Calu3 (cell line): ENCODE data around the gene TFF3. TPM values are rescaled to one million over a fixed set of nuclear protein-coding genes. Genes with fewer than 3 reads are reported as not detected.

Experiments
- BruUV-seq: library from RNA; stranded (reverse); fragments of 400-500 nt; replicated peaks from 2 replicates; lab custom pipeline; 2021; lab: Mats Ljungman, UMichigan
- CTCF ChIA-PET: fragments of 300-600 bp; sonication (Branson Sonifier 250); formaldehyde crosslinking; loops from one replicate; lab custom pipeline; 2022; ENCODE audit warnings: antibody characterized with exemption; lab: Charles Lee
- DNase-seq: peaks from one replicate; pipeline ENCODE4 v3.0.0; 2022
- H3K27ac Mint-ChIP-seq: one replicate; pipeline ENCODE4 v1.8.0; 2022; ENCODE audit warnings: mixed read lengths; ENCODE audit not compliant: unreplicated experiment
- H3K27me3 Mint-ChIP-seq: one replicate; pipeline ENCODE4 v1.8.0; 2022; ENCODE audit warnings: mixed read lengths; ENCODE audit not compliant: unreplicated experiment
- H3K36me3 Mint-ChIP-seq: one replicate; pipeline ENCODE4 v1.8.0; 2022; ENCODE audit warnings: mild to moderate bottlenecking, moderate library complexity, mixed read lengths; ENCODE audit not compliant: insufficient read depth, unreplicated experiment
- H3K4me1 Mint-ChIP-seq: one replicate; pipeline ENCODE4 v1.8.0; 2022; ENCODE audit warnings: mild to moderate bottlenecking, low read depth, mixed read lengths; ENCODE audit not compliant: unreplicated experiment
- H3K4me3 Mint-ChIP-seq: one replicate; pipeline ENCODE4 v1.8.0; 2022; ENCODE audit warnings: mild to moderate bottlenecking, low read depth, moderate library complexity, mixed read lengths; ENCODE audit not compliant: unreplicated experiment
- H3K9me3 Mint-ChIP-seq: one replicate; pipeline ENCODE4 v1.8.0; 2022; ENCODE audit warnings: low read depth, mixed read lengths; ENCODE audit not compliant: unreplicated experiment
- intact Hi-C: fragments of 100-400 bp; cut with micrococcal nuclease; formaldehyde crosslinking; loops from one replicate; pipeline ENCODE4 v1.10.0; 2022; ENCODE audit not compliant: unreplicated experiment
- total RNA-seq: library from RNA; stranded (reverse); gene quantifications from 2 replicates; pipeline ENCODE4 v1.2.3, GENCODE V29; 2022
- TF ChIP-seq, protein P1 (sequence below): fragments of 200-600 bp; IDR thresholded peaks from one replicate; pipeline ENCODE4 v1.8.0; 2022; ENCODE audit warnings: antibody characterized with exemption; ENCODE audit not compliant: unreplicated experiment

Gene TFF3
- total RNA-seq, 1 experiment from 2014 or later: not detected

DNA sequence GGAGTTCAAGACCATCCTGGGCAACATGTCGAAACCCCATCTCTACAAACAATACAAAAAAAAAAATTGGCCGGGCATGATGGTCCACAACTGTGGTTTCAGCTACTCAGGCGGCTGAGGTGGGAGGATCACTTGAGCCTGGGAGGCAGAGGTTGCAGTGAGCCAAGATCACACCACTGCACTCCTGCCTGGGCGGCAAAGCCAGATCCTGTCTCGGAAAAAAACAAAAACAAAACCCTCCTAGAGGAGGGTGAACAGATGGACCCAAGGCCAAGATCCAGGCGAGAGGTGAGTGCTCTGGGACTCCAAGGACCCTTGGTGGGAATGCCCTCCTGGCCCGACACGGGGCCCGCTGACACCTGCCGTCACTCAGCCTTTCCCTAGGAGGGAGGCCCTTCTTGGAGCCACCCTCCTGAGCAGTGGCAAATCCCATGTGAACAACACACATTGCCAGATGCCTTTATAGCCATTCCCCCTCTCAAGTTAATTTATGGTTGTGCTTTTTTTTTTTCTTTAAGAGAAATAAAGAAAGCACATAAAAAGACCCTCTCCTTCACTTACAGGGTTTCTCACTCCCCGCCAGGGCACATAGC lies 35.2 kb upstream of the TFF3 start:
- Mint-ChIP-seq H3K27me3 (peaks cover 17% of the 10 kb centered on the region), H3K36me3 (no peaks in the 10 kb centered on the region), H3K4me3 (no peak overlapping the region), H3K9me3 (peaks cover 4% of the 10 kb centered on the region), H3K27ac (no peak overlapping the region), H3K4me1 (peaks cover 7% of the 10 kb centered on the region)
- DNase-seq: no peak
- CTCF ChIA-PET: no interaction called here
- intact Hi-C loops: no loop called here
- no TSS peak for BruUV-seq
- TF ChIP-seq, protein P1, sequence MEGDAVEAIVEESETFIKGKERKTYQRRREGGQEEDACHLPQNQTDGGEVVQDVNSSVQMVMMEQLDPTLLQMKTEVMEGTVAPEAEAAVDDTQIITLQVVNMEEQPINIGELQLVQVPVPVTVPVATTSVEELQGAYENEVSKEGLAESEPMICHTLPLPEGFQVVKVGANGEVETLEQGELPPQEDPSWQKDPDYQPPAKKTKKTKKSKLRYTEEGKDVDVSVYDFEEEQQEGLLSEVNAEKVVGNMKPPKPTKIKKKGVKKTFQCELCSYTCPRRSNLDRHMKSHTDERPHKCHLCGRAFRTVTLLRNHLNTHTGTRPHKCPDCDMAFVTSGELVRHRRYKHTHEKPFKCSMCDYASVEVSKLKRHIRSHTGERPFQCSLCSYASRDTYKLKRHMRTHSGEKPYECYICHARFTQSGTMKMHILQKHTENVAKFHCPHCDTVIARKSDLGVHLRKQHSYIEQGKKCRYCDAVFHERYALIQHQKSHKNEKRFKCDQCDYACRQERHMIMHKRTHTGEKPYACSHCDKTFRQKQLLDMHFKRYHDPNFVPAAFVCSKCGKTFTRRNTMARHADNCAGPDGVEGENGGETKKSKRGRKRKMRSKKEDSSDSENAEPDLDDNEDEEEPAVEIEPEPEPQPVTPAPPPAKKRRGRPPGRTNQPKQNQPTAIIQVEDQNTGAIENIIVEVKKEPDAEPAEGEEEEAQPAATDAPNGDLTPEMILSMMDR: no peak

DNA sequence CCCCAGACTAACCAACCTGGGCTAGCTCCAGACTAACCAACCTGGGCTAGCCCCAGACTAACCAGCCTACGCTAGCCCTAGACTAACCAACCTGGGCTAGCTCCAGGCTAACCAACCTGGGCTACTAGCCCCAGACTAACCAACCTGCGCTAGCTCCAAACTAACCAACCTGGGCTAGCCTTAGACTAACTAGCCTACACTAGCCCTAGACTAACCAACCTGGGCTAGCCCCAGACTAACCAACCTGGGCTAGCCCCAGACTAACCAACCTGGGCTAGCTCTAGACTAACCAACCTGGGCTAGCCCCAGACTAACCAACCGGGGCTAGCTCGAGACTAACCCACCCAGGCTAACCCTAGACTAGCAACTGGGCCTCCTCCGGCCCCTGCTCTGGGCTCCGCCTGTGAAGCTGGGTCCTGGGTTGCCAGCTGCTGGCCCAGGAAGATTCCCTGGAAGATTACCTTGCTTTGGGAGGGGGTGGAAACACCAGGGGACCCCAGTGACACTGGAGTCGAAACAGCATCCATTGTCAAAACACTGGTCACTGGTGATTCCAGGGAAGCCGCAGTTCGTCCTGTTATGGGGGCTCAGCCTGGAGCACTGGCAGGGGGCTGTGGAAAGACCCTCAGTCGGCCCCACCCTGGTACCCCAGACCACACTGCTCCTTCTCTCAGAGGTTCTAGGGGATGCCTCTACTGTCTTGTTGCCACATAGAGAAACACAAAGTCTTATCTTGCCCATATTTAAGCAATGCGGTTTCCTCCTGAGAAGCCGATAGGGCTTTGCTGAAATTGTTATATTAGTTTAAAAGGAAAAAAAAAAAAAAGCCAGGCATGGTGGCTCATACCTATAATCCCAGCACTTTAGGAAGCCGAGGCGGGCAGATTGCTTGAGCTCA lies 34.5 kb upstream of the TFF3 start:
- no peak for DNase-seq
- Mint-ChIP-seq H3K9me3 (peaks cover 4% of the 10 kb centered on the region), H3K27ac (no peak overlapping the region), H3K4me1 (peaks cover 7% of the 10 kb centered on the region), H3K36me3 (no peaks in the 10 kb centered on the region), H3K4me3 (no peak overlapping the region), H3K27me3 (peaks cover 17% of the 10 kb centered on the region)
- TF ChIP-seq, protein P1: no peak
- intact Hi-C loops: no loop called here
- no TSS peak for BruUV-seq
- CTCF ChIA-PET: no interaction called here

DNA sequence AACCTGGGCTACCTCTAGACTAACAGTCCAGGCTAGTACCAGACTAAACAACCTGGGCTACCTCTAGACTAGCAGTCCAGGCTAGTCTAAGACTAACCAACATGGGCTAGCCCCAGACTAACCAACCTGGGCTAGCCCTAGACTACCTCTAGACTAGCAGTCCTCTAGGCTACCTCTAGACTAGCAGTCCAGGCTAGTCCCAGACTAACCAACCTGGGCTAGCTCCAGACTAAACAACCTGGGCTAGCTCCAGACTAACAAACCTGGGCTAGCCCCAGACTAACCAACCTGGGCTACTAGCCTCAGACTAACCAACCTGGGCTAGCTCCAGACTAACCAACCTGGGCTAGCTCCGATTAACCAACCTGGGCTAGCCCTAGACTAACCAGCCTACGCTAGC lies 33.6 kb upstream of the TFF3 start:
- no peak for DNase-seq
- TF ChIP-seq, protein P1: no peak
- H3K36me3 Mint-ChIP-seq: no peaks in the 10 kb centered on the region
- H3K27me3 Mint-ChIP-seq: peaks cover 13% of the 10 kb centered on the region
- BruUV-seq: no TSS peak
- H3K9me3 Mint-ChIP-seq: peaks cover 4% of the 10 kb centered on the region
- H3K27ac Mint-ChIP-seq: no peak overlapping the region
- no peak overlapping the region for H3K4me3 Mint-ChIP-seq
- intact Hi-C loops: no loop called here
- H3K4me1 Mint-ChIP-seq: peaks cover 7% of the 10 kb centered on the region
- CTCF ChIA-PET: no interaction called here

DNA sequence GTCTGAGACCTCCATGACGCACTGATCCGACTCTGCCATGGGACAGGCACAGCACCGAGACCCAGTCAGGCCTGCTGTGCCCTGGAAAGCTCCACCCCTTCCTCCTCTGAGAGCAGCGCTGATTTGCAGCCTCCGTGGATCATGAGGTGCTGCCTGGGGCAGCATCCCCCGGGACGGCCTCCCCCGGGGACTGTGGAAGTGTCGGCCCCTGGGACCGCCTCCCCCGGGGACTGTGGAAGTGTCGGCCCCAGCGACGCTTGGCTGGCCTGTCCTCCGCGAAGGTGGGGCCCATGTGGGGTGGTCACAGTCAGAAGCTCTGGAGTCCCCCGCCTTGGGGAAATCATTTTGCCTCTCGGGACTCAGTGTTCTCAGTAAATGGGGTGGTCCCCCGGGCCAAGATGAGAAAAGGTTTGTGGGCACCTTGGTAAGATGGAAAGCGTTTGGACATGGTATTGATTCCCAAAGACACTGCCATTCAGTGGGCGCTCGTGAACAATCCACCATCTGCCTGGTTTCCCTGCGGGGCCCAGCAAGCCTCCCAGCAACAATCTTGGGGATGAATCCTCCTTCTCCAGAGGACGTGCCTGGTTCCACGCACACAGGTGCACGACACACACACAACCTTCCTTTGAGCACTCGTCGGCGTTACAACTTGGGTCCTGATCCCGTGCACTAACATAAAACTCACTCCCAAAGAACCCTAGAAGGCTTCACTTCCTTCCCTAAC lies 32.6 kb upstream of the TFF3 start:
- no peak overlapping the region for H3K4me3 Mint-ChIP-seq
- DNase-seq: no peak
- TF ChIP-seq, protein P1: no peak
- peaks cover 3% of the 10 kb centered on the region for H3K27me3 Mint-ChIP-seq
- intact Hi-C loops: no loop called here
- no peaks in the 10 kb centered on the region for H3K36me3 Mint-ChIP-seq
- CTCF ChIA-PET: interaction anchor here (0.7 kb wide), 1 partner anchor 110 kb away, joined by 3 read pairs; no protein-coding TSS in a partner anchor
- H3K27ac Mint-ChIP-seq: no peak overlapping the region
- H3K4me1 Mint-ChIP-seq: peaks cover 7% of the 10 kb centered on the region
- H3K9me3 Mint-ChIP-seq: no peaks in the 10 kb centered on the region
- BruUV-seq: no TSS peak
